Effector memory CD4-positive, alpha-beta T cell (primary cell): ENCODE results near the gene ICOSLG.
"Not testable (repeated sequence)": the region's sequence is repeated elsewhere in the genome, so short reads cannot be mapped to it uniquely, and the experiment has no call there.

ENCODE experiments used
- DNase-seq, 3 donors: peaks; one replicate each; pipeline ENCODE4 v3.0.0-alpha.2; 2020
- H3K27ac ChIP-seq: 2 replicates; pipeline ENCODE4 v1.7.0; 2013; ENCODE audit warnings: mild to moderate bottlenecking, low read length, moderate library complexity; ENCODE audit not compliant: insufficient read depth, poor library complexity, severe bottlenecking
- H3K27me3 ChIP-seq: replicated peaks from 2 replicates; pipeline ENCODE4 v1.7.0; 2013; ENCODE audit warnings: mild to moderate bottlenecking, low read length; ENCODE audit not compliant: insufficient read depth, control insufficient read depth, poor library complexity, severe bottlenecking
- H3K36me3 ChIP-seq: 2 replicates; pipeline ENCODE4 v1.7.0; 2013; ENCODE audit warnings: mild to moderate bottlenecking, low read length, moderate library complexity; ENCODE audit not compliant: control insufficient read depth, insufficient read depth
- H3K4me1 ChIP-seq: 2 replicates; pipeline ENCODE4 v1.7.0; 2013; ENCODE audit warnings: low read length, mild to moderate bottlenecking; ENCODE audit not compliant: control insufficient read depth, insufficient read depth, poor library complexity, severe bottlenecking
- H3K4me3 ChIP-seq: 2 replicates; pipeline ENCODE4 v1.7.0; 2013; ENCODE audit warnings: low read length, low read depth, mild to moderate bottlenecking; ENCODE audit not compliant: insufficient read depth, poor library complexity, severe bottlenecking
- H3K9me3 ChIP-seq: 2 replicates; pipeline ENCODE4 v1.7.0; 2013; ENCODE audit warnings: mild to moderate bottlenecking, low read length, moderate library complexity; ENCODE audit not compliant: control insufficient read depth

ICOSLG gene

DNA sequence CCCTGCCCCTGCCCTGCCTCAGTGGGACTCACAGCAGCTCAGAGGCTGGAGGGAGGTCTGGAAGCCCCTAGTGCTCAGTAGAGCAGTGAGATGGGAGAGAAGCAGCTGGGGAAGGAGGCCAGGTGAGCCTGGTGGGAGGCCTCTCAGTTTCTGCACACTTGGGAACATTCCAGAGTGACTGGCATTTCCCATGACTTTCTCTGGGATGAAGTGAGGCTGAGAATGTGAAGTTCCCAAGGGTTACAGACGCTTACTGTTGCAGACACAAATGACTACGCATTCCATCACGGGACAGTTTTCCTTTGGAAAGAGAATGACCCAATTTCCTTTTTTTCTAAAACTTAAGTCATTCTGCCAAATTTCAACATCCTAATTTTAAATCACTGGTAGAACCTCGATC is 59.2 kb downstream of the ICOSLG start:
- H3K27me3 ChIP-seq, H3K9me3 ChIP-seq, H3K4me1 ChIP-seq, DNase-seq, H3K27ac ChIP-seq, H3K4me3 ChIP-seq, H3K36me3 ChIP-seq: not testable (repeated sequence)

DNA sequence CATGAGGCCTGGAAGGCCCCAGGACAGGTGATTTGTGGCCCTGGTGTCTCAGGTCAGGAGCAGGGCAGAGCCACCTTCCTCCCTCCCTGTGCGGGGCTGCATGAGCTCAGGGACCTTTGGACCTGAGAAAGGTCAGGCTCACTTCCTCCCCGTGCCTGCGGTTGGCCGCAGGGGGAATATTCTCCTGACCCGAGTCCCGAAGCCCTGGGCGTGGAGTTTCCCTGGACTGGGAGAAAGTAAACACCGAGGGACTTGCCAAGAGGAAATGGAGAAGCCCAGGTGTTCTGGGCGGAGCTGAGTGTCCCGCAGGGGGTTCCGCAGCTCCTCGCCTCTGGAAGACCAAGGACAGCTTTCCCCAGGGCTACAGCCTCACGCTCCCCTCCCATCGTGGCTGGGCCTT is 64.6 kb downstream of the ICOSLG start:
- not testable (repeated sequence) for H3K36me3 ChIP-seq, DNase-seq

DNA sequence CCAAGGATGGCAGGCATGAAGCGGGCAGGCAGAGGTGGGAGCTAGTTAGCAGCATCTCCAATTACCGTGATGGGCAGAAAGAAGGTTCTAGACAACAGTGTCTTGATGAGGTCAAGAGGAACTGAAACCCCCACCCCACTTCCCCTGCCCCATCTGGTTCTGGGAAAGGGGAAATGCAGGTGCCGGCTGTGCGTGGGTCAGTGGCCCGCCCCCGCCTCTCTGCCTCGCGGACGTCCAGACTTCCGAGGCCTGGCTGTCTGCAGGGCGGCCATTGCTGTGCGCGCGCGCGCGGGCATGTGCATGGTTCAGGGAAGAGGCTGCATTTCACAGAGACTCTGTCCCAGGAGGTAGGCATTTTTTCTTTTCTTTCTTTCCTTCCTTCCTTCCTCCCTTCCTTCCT is 65.6 kb downstream of the ICOSLG start:
- not testable (repeated sequence) for H3K27me3 ChIP-seq, DNase-seq, H3K36me3 ChIP-seq, H3K9me3 ChIP-seq, H3K4me1 ChIP-seq, H3K4me3 ChIP-seq, H3K27ac ChIP-seq

More for the DNA sequence above, 64.6 kb downstream of the ICOSLG start:
- not testable (repeated sequence) for H3K4me1 ChIP-seq, H3K9me3 ChIP-seq, H3K27me3 ChIP-seq, H3K4me3 ChIP-seq, H3K27ac ChIP-seq
